HepG2 (cell line): ENCODE data around the gene MED12L. TPM values are rescaled to one million over a fixed set of nuclear protein-coding genes. Genes with fewer than 3 reads are reported as not detected.
A peak's percentile ranks its signal among the peaks of the same experiment; 100 is the strongest.

Source experiments
- ATAC-seq: fragments of 200-7000 bp; cut with Tn5 transposase; 3 replicates; pipeline ENCODE4 v1.9.1; 2020; ENCODE audit warnings: mild to moderate bottlenecking, moderate library complexity
- BruUV-seq: library from RNA; stranded (reverse); fragments of 400-500 nt; replicated peaks from 2 replicates; lab custom pipeline; 2021; lab: Mats Ljungman, UMichigan
- CTCF ChIA-PET: fragments of 300-600 bp; formaldehyde crosslinking; extraction: SDS; loops from one replicate; lab custom pipeline; 2021; ENCODE audit warnings: low total read pairs, inconsistent platforms, low intra/inter-chr PET ratio; lab: Yijun Ruan, JAX
- POLR2A ChIA-PET: fragments of 350-600 bp; sonication (Branson Sonifier 250); formaldehyde crosslinking; loops from one replicate; lab custom pipeline; 2020; ENCODE audit warnings: antibody characterized with exemption, inconsistent platforms; lab: Yijun Ruan, JAX
- DNase-seq: peaks from one replicate; pipeline ENCODE4 v3.0.0-alpha.2; 2015; ENCODE audit warnings: low spot score
- FAIRE-seq: peaks from 3 replicates; lab custom pipeline; 2011; peaks lifted over from hg19 to GRCh38; lab: Jason Lieb, UNC
- H2AFZ ChIP-seq: one replicate; pipeline ENCODE4 v1.6.1; 2011; ENCODE audit warnings: low read length, inconsistent platforms
- H3K27ac ChIP-seq: fragments of 300-600 bp; 3 replicates; pipeline ENCODE4 v1.8.0; 2011; ENCODE audit warnings: mixed run types, mild to moderate bottlenecking, mixed read lengths, low read length, inconsistent platforms; ENCODE audit not compliant: insufficient read depth; ENCODE audit errors: extremely low read length
- H3K27me3 ChIP-seq, 2 experiments: fragments of 200-600 bp in 1 of 2; 2 replicates in 1 of 2; 3 replicates in 1 of 2; pipeline versions ENCODE4 v1.6.0 to v1.8.0; 2011; ENCODE audit warnings: low read length in 2 of 2, mild to moderate bottlenecking in 2 of 2, moderate library complexity in 2 of 2, inconsistent platforms in 1 of 2; ENCODE audit not compliant: insufficient read depth in 2 of 2, control insufficient read depth in 1 of 2
- H3K36me3 ChIP-seq, 2 experiments: fragments of 200-600 bp in 1 of 2; replicated peaks in 1 of 2; 2 replicates in 1 of 2; 3 replicates in 1 of 2; pipeline versions ENCODE4 v1.5.1 to v1.8.0; 2011; ENCODE audit warnings: low read length in 2 of 2, inconsistent platforms in 1 of 2; ENCODE audit not compliant: insufficient read depth in 2 of 2, control insufficient read depth in 1 of 2
- H3K4me1 ChIP-seq: 2 replicates; pipeline ENCODE4 v1.5.1; 2012; ENCODE audit warnings: low read length, inconsistent platforms; ENCODE audit not compliant: insufficient read depth
- H3K4me2 ChIP-seq: 2 replicates; pipeline ENCODE4 v1.6.0; 2011; ENCODE audit warnings: low read depth, low read length, inconsistent platforms
- H3K4me3 ChIP-seq, 3 experiments: fragments of 200-600 bp in 1 of 3; sonication (generic), shearing (Covaris generic) in 1 of 3; replicated peaks in 1 of 3; 2 replicates each; pipeline ENCODE4 v1.5.1; 2011 to 2016; ENCODE audit warnings: low read length in 3 of 3, inconsistent platforms in 2 of 3, low read depth in 2 of 3, mild to moderate bottlenecking in 2 of 3, control low read depth in 1 of 3, mixed read lengths in 1 of 3; ENCODE audit not compliant: insufficient read depth in 1 of 3
- H3K79me2 ChIP-seq: one replicate; pipeline ENCODE4 v1.6.1; 2011; ENCODE audit warnings: low read length, inconsistent platforms; ENCODE audit not compliant: insufficient read depth
- H3K9ac ChIP-seq: 2 replicates; pipeline ENCODE4 v1.6.0; 2011; ENCODE audit warnings: mild to moderate bottlenecking, low read depth, low read length, inconsistent platforms; ENCODE audit not compliant: insufficient read depth
- H3K9me3 ChIP-seq: 2 replicates; pipeline ENCODE4 v1.5.1; 2012; ENCODE audit warnings: mild to moderate bottlenecking, low read length
- H4K20me1 ChIP-seq: 2 replicates; pipeline ENCODE4 v1.6.0; 2011; ENCODE audit warnings: inconsistent platforms, mild to moderate bottlenecking, low read length, moderate library complexity; ENCODE audit not compliant: insufficient read depth
- CSRNP2 ChIP-seq: sonication (generic); formaldehyde crosslinking; conservative IDR thresholded peaks from 2 replicates; pipeline ENCODE4 v1.8.0; 2022; ENCODE audit warnings: low read depth, missing genetic modification reagents
- CTCF ChIP-seq: sonication (generic); formaldehyde crosslinking; IDR thresholded peaks from 2 replicates; pipeline ENCODE4 v1.5.0; 2020; ENCODE audit warnings: mild to moderate bottlenecking, missing genetic modification reagents, moderate library complexity
- MIER2 ChIP-seq: IDR thresholded peaks from 2 replicates; pipeline ENCODE4 v1.6.1; 2016; ENCODE audit warnings: missing biosample characterization, missing genetic modification reagents
- MYPOP ChIP-seq: sonication (generic); formaldehyde crosslinking; IDR thresholded peaks from 2 replicates; pipeline ENCODE4 v1.8.1; 2023; ENCODE audit warnings: mild to moderate bottlenecking, moderate library complexity, missing genetic modification reagents
- RAD21 ChIP-seq: fragments of 450-650 bp; formaldehyde crosslinking; IDR thresholded peaks from 2 replicates; pipeline ENCODE4 v1.5.0; 2020; ENCODE audit warnings: mild to moderate bottlenecking
- SMC3 ChIP-seq: IDR thresholded peaks from 2 replicates; pipeline ENCODE4 v1.6.1; 2011; ENCODE audit warnings: low read length, improper control_type of control experiment
- STAG1 ChIP-seq: sonication (generic); formaldehyde crosslinking; IDR thresholded peaks from 2 replicates; pipeline ENCODE4 v1.4.0; 2020; ENCODE audit warnings: missing genetic modification reagents
- WGBS: methylation state at CpG from one replicate; pipeline ENCODE4 v1.1.6; 2017; ENCODE audit warnings: low lambda C conversion rate; 5-methylcytosine and 5-hydroxymethylcytosine counted together
- in situ Hi-C: cut with HindIII; loops from 2 replicates; pipeline ENCODE4 v1.10.0; 2017; ENCODE audit warnings: low pct_unique_long_range_greater_than_20kb; ENCODE audit not compliant: extremely low pct_ligation_motif_present
- intact Hi-C: fragments of 100-400 bp; cut with micrococcal nuclease; formaldehyde crosslinking; loops from one replicate; pipeline ENCODE4 v1.10.0; 2022; ENCODE audit not compliant: unreplicated experiment
- polyA plus RNA-seq, 8 experiments: library from polyadenylated mRNA; depleted of rRNA in 3 of 8; stranded (reverse) in 7 of 8; unstranded in 1 of 8; fragments of >200 nt; fragmentation: Illumina TruSeq in 4 of 8; extraction: Trizol in 4 of 8; gene quantifications; 2 replicates each; pipeline versions ENCODE4 v1.2.1 to v1.2.3, GENCODE V29; 2011 to 2016; ENCODE audit warnings: low read depth in 4 of 8, missing spikeins in 1 of 8, mixed read lengths in 1 of 8; ENCODE audit not compliant: insufficient read depth in 1 of 8
- total RNA-seq, 5 experiments: library from RNA; depleted of rRNA; stranded (reverse); fragments of >200 nt; fragmentation: Illumina TruSeq; extraction: Trizol; gene quantifications; 2 replicates each; pipeline ENCODE4 v1.2.3, GENCODE V29; 2016; ENCODE audit warnings: low read depth in 1 of 5

Gene MED12L
- total and polyA plus RNA-seq, 2 of the 13 experiments (the other 11 are each of a cell fraction or from before 2014, with no cell fraction given), result 0.07 to 0.64 TPM

GRCh38 chr3:151437906-151438305 is 352.4 kb downstream of the MED12L start:
- Histone ChIP-seq H2AFZ (no peak overlapping the region), H3K4me1 (no peaks in the 10 kb centered on the region), H3K9ac (no peak overlapping the region), H3K27ac (no peak overlapping the region), H3K4me2 (no peak overlapping the region), H3K9me3 (no peaks in the 10 kb centered on the region), H3K27me3 (0 out of 5 replicates have a peak, but pooled peaks cover 0 to 3% of the 10 kb centered on the region in 2 experiments), H3K36me3 (no peaks in the 10 kb centered on the region), H3K4me3 (no peak overlapping the region), H3K79me2 (no peaks in the 10 kb centered on the region), H4K20me1 (no peaks in the 10 kb centered on the region)
- ATAC-seq, result no peak
- intact Hi-C loops (loop anchor here (2.0 kb wide), 1 partner anchor 31 kb away; no protein-coding TSS in a partner anchor), in situ Hi-C loops (no loop called here)
- no peak for DNase-seq
- ChIA-PET POLR2A (no interaction called here), CTCF (no interaction called here)
- WGBS, result 56% methylated on average over 6 of the region's 6 CpGs
- no peak for TF ChIP-seq CSRNP2 (CRISPR knock-in tag)
- BruUV-seq, result no TSS peak
- no peak for FAIRE-seq

- Histone ChIP-seq H4K20me1 (no peaks in the 10 kb centered on the region), H2AFZ (no peak overlapping the region), H3K9ac (no peak overlapping the region), H3K4me1 (no peaks in the 10 kb centered on the region), H3K79me2 (no peaks in the 10 kb centered on the region), H3K4me3 (no peak overlapping the region), H3K27ac (no peak overlapping the region), H3K36me3 (no peaks in the 10 kb centered on the region), H3K27me3 (0 out of 5 replicates have a peak, but pooled peaks cover 0 to 3% of the 10 kb centered on the region in 2 experiments), H3K9me3 (no peaks in the 10 kb centered on the region), H3K4me2 (no peak overlapping the region)
- 0% methylated on average over 3 of the region's 3 CpGs for WGBS
- DNase-seq (peak; percentile 49), FAIRE-seq (peak; percentile 71), ATAC-seq (peak; percentile 96)
- ChIA-PET CTCF (interaction anchor here (1.3 to 3.4 kb wide), 4 partner anchors 29 to 478 kb away, joined by 4 to 34 read pairs (median 11); no protein-coding TSS in a partner anchor), POLR2A (no interaction called here)
- in situ Hi-C loops, result loop anchor here (5.0 kb wide), 1 partner anchor 403 kb away; no protein-coding TSS in a partner anchor
- TF ChIP-seq SMC3 (peak; percentile 90), RAD21 (CRISPR knock-in tag) (peak; percentile 60), MYPOP (CRISPR knock-in tag) (no peak), CTCF (peak; percentile 74), STAG1 (CRISPR knock-in tag) (peak; percentile 87), MIER2 (CRISPR knock-in tag) (0 out of 2 replicates have a peak, but pooled peaks have one; percentile 18)
- intact Hi-C loops, result loop anchor here (1.0 to 2.0 kb wide), 4 partner anchors 13 to 479 kb away; no protein-coding TSS in a partner anchor
- BruUV-seq, result no TSS peak
Measured at GRCh38 chr3:151439652-151440125, 354.2 kb downstream of the MED12L start.
